Stomach (tissue), 9 donors: ENCODE results near the gene XYLT1. TPM values are rescaled to one million over a fixed set of nuclear protein-coding genes. Genes with fewer than 3 reads are reported as not detected.

Experiments
- DNase-seq, 2 donors: peaks; one replicate each; pipeline versions ENCODE4 v3.0.0 to v3.0.0-alpha.2; 2013 to 2019
- H3K27ac ChIP-seq, 5 donors: fragments of 200-600 bp in 4 of 5; sonication (generic) in 4 of 5; one replicate each; pipeline ENCODE4 v1.5.1; 2013 to 2019; ENCODE audit warnings: mild to moderate bottlenecking in 1 of 5, moderate library complexity in 1 of 5
- H3K27me3 ChIP-seq, 3 donors: fragments of 200-600 bp; sonication (generic); one replicate each; pipeline ENCODE4 v1.5.1; 2017 to 2019; ENCODE audit warnings: mixed run types in 1 of 3
- H3K36me3 ChIP-seq, 4 donors: fragments of 200-600 bp; sonication (generic); 1 replicate in 3 of 4; 2 replicates in 1 of 4; pipeline ENCODE4 v1.5.1; 2016 to 2019
- H3K4me1 ChIP-seq, 4 donors: fragments of 200-600 bp; sonication (generic); one replicate each; pipeline ENCODE4 v1.5.1; 2016 to 2019
- H3K4me3 ChIP-seq, 4 donors: fragments of 200-600 bp; sonication (generic) in 3 of 4; one replicate each; pipeline ENCODE4 v1.5.1; 2016 to 2019; ENCODE audit warnings: mild to moderate bottlenecking in 1 of 4
- H3K9me3 ChIP-seq, 4 donors: fragments of 200-600 bp; sonication (generic); one replicate each; pipeline ENCODE4 v1.5.1; 2016 to 2019
- CTCF ChIP-seq, 7 experiments: fragments of 450-650 bp in 4 of 7; fragments of 200-600 bp in 3 of 7; sonication (generic) in 3 of 7; IDR thresholded peaks; one replicate each; pipeline ENCODE4 v1.5.1; 2016 to 2019; ENCODE audit warnings: antibody characterized with exemption in 7 of 7, control low read depth in 2 of 7, mild to moderate bottlenecking in 1 of 7
- EP300 ChIP-seq: sonication (generic); formaldehyde crosslinking; IDR thresholded peaks from one replicate; pipeline ENCODE4 v1.6.1; 2017; ENCODE audit warnings: antibody characterized with exemption
- POLR2A ChIP-seq, 4 donors: fragments of 450-650 bp; IDR thresholded peaks; one replicate each; pipeline ENCODE4 v1.6.1; 2016; ENCODE audit warnings: antibody characterized with exemption in 4 of 4, control low read depth in 2 of 4, mild to moderate bottlenecking in 1 of 4, moderate library complexity in 1 of 4
- POLR2AphosphoS5 ChIP-seq, 3 donors: sonication (generic); formaldehyde crosslinking; IDR thresholded peaks; one replicate each; pipeline ENCODE4 v1.6.1; 2016; ENCODE audit warnings: antibody characterized with exemption in 3 of 3
- WGBS, 5 donors: extraction: QIAGEN DNeasy Blood & Tissue Kit in 3 of 5; methylation state at CpG; one replicate each; pipeline versions ENCODE4 v1.1.5 to v1.1.7; 2013 to 2018; 5-methylcytosine and 5-hydroxymethylcytosine counted together
- intact Hi-C: fragments of 100-400 bp; cut with DNase I; formaldehyde crosslinking; loops from one replicate; pipeline ENCODE4 v1.15.1; 2023; ENCODE audit warnings: low total_unique reads
- polyA plus RNA-seq, 3 donors: library from polyadenylated mRNA; stranded (reverse); fragments of 200-250 nt; gene quantifications; one replicate each; pipeline ENCODE4 v1.2.3, GENCODE V29; 2013
- total RNA-seq, 5 donors: library from RNA; depleted of rRNA; stranded (reverse); fragments of >200 nt; gene quantifications; one replicate each; pipeline versions ENCODE4 v1.1.0 to v1.2.3, GENCODE V29; 2014 to 2016
- donor health status: healthy with polysubstance abuse.
- donor health status: Bipolar disorder and iron deficiency.
- donor health status: healthy.

Gene XYLT1
- total and polyA plus RNA-seq, 8 donors = 0.87 to 59.5 (median 9.5) TPM

DNA sequence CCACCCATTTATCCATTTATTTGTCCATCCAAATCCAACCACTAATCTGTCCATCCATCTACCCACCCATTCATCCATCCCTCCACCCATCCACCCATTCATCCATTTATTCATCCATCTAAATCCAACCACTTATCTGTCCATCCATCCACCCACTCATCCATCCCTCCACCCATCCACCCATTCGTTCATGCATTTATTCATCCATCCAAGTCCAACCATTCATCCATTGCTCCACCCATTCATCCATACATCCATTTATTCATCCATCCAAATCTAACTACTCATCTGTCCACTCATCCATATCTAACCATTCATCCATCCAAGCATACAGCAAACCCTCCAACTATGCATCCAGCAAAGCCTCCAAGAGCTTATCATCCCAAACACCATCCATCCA, 267.3 kb downstream of the XYLT1 start:
- Histone ChIP-seq H3K27ac (no peak overlapping the region), H3K9me3 (no peaks in the 10 kb centered on the region), H3K27me3 (no peaks in the 10 kb centered on the region), H3K4me3 (no peak overlapping the region), H3K36me3 (peaks cover 0 to 23% (median 21%) of the 10 kb centered on the region in 4 donors), H3K4me1 (peaks cover 0 to 18% (median 15%) of the 10 kb centered on the region in 4 donors)
- intact Hi-C loops = no loop called here
- TF ChIP-seq POLR2A (IDR thresholded peaks at IDR 0.05) (no peak), EP300 (no peak), POLR2AphosphoS5 (IDR thresholded peaks at IDR 0.05) (no peak), CTCF (IDR thresholded peaks at IDR 0.05) (no peak)
- DNase-seq = no peak
- WGBS, 5 donors = 79 to 94% (median 91%) methylated on average over 1 of the region's 1 CpG

DNA sequence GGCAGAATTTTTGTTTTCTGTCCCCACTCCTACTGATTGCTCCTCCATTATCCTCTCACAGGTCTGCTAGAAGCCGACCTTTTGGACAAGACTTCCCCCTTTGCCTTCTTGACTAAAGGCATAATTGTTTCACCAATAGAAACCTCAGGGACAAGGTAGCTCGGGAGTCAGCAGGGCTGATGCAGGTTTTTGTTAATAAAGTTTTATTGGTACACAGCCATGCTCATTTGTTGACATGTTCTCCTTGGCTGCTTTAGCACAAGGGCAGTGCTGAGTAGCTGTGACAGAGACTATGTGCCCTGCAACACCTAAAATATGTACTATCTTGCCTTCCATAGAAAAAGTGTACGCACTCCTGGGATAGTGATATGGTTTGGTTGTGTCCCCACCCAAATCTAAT, 271.6 kb downstream of the XYLT1 start:
- H3K27ac ChIP-seq = no peak overlapping the region
- H3K36me3 ChIP-seq = peaks cover 0 to 57% (median 54%) of the 10 kb centered on the region in 4 donors
- intact Hi-C loops = no loop called here
- H3K9me3 ChIP-seq = no peaks in the 10 kb centered on the region
- no peak overlapping the region for H3K4me3 ChIP-seq
- 95 to 99% (median 97%) methylated on average over 3 of the region's 3 CpGs for WGBS, 5 donors
- DNase-seq = no peak
- no peaks in the 10 kb centered on the region for H3K27me3 ChIP-seq
- H3K4me1 ChIP-seq = no peaks in the 10 kb centered on the region
- TF ChIP-seq POLR2AphosphoS5 (IDR thresholded peaks at IDR 0.05) = no peak
- TF ChIP-seq CTCF (IDR thresholded peaks at IDR 0.05) = no peak
- TF ChIP-seq POLR2A (IDR thresholded peaks at IDR 0.05) = no peak
- no peak for TF ChIP-seq EP300

GRCh38 chr16:17196526-17196925, 274.2 kb downstream of the XYLT1 start:
- WGBS, 5 donors = 80 to 93% (median 84%) methylated on average over 3 of the region's 3 CpGs
- intact Hi-C loops = no loop called here

GRCh38 chr16:17194190-17194780, 276.5 kb downstream of the XYLT1 start:
- Histone ChIP-seq H3K9me3 (no peaks in the 10 kb centered on the region), H3K27ac (no peak overlapping the region), H3K27me3 (no peaks in the 10 kb centered on the region), H3K4me1 (no peaks in the 10 kb centered on the region), H3K4me3 (no peak overlapping the region), H3K36me3 (peaks cover 0 to 65% (median 44%) of the 10 kb centered on the region in 4 donors)
- TF ChIP-seq POLR2A (IDR thresholded peaks at IDR 0.05) = no peak
- TF ChIP-seq CTCF (IDR thresholded peaks at IDR 0.05) = peak in 5 of 7 experiments; percentile 7 to 78 (median 58)
- no peak for TF ChIP-seq POLR2AphosphoS5 (IDR thresholded peaks at IDR 0.05)
- no peak for TF ChIP-seq EP300
- intact Hi-C loops = no loop called here
- DNase-seq = peak; percentile 65 to 70
- WGBS, 5 donors = 44 to 63% (median 55%) methylated on average over 9 to 14 of the region's 14 CpGs

More at GRCh38 chr16:17196526-17196925, 274.2 kb downstream of the XYLT1 start:
- H3K27ac ChIP-seq = no peak overlapping the region
- no peaks in the 10 kb centered on the region for H3K27me3 ChIP-seq
- H3K36me3 ChIP-seq = peaks cover 0 to 59% (median 54%) of the 10 kb centered on the region in 4 donors
- no peaks in the 10 kb centered on the region for H3K9me3 ChIP-seq
- no peaks in the 10 kb centered on the region for H3K4me1 ChIP-seq
- DNase-seq = no peak
- no peak overlapping the region for H3K4me3 ChIP-seq
- TF ChIP-seq EP300 = no peak
- no peak for TF ChIP-seq POLR2A (IDR thresholded peaks at IDR 0.05)
- no peak for TF ChIP-seq POLR2AphosphoS5 (IDR thresholded peaks at IDR 0.05)
- no peak for TF ChIP-seq CTCF (IDR thresholded peaks at IDR 0.05)
